ENCODE data around the gene TRIM28.
A peak's percentile ranks its signal among the peaks of the same experiment; 100 is the strongest.

The TRIM28 gene

GRCh38 chr19:58509731-58510083, 34.2 kb upstream of the TRIM28 start:
- DNase-seq, result no peak
- Histone ChIP-seq H3K4me3 (ENCODE audit: low read depth, low read length) (no peak overlapping the region), H3K27ac (no peak overlapping the region), H3K27me3 (ENCODE audit: insufficient read depth, low read depth, severe bottlenecking) (no peaks in the 10 kb centered on the region), H3K9me3 (ENCODE audit: severe bottlenecking) (no peaks in the 10 kb centered on the region), H3K36me3 (no peaks in the 10 kb centered on the region)
- TF ChIP-seq CTCF (IDR thresholded peaks at IDR 0.05; ENCODE audit: low read depth, low read length), result no peak

- TF ChIP-seq CTCF (IDR thresholded peaks at IDR 0.05; ENCODE audit: low read depth, low read length), result no peak
- no peak overlapping the region for H3K27ac ChIP-seq
- H3K36me3 ChIP-seq, result peaks cover under 1% of the 10 kb centered on the region; the same call in 1 of the 2 replicates
- no peak for DNase-seq
- no peaks in the 10 kb centered on the region for H3K27me3 ChIP-seq (ENCODE audit: insufficient read depth, low read depth, severe bottlenecking)
- H3K4me3 ChIP-seq (ENCODE audit: low read depth, low read length), result no peak overlapping the region
- H3K9me3 ChIP-seq (ENCODE audit: severe bottlenecking), result no peaks in the 10 kb centered on the region
Measured at GRCh38 chr19:58510084-58510862, 33.6 kb upstream of the TRIM28 start.

GRCh38 chr19:58511353-58512208, 32.3 kb upstream of the TRIM28 start, which contains the start of gene SLC27A5:
Gene SLC27A5 (minus strand): TSS chr19:58511992. CDS start chr19:58511955, 37 bp downstream.
- peaks cover 10% of the 10 kb centered on the region for H3K36me3 ChIP-seq
- H3K27ac ChIP-seq, result no peak within 1 kb of the TSS
- no peaks in the 10 kb centered on the region for H3K9me3 ChIP-seq (ENCODE audit: severe bottlenecking)
- H3K4me3 ChIP-seq (ENCODE audit: low read depth, low read length), result no peak within 1 kb of the TSS
- TF ChIP-seq CTCF (IDR thresholded peaks at IDR 0.05; ENCODE audit: low read depth, low read length), result no peak
- no peak for DNase-seq
- H3K27me3 ChIP-seq (ENCODE audit: insufficient read depth, low read depth, severe bottlenecking), result no peaks in the 10 kb centered on the region

- no peak for DNase-seq
- H3K36me3 ChIP-seq, result peaks cover 13% of the 10 kb centered on the region
- TF ChIP-seq CTCF (IDR thresholded peaks at IDR 0.05; ENCODE audit: low read depth, low read length), result no peak
- H3K4me3 ChIP-seq (ENCODE audit: low read depth, low read length), result no peak overlapping the region
- no peaks in the 10 kb centered on the region for H3K27me3 ChIP-seq (ENCODE audit: insufficient read depth, low read depth, severe bottlenecking)
- peak overlapping the region; percentile 88 for H3K27ac ChIP-seq
- no peaks in the 10 kb centered on the region for H3K9me3 ChIP-seq (ENCODE audit: severe bottlenecking)
Measured at GRCh38 chr19:58513213-58513693, 30.6 kb upstream of the TRIM28 start.

GRCh38 chr19:58513694-58514563, 29.9 kb upstream of the TRIM28 start:
- Histone ChIP-seq H3K4me3 (ENCODE audit: low read depth, low read length) (peak overlapping the region; percentile 73), H3K27me3 (ENCODE audit: insufficient read depth, low read depth, severe bottlenecking) (no peaks in the 10 kb centered on the region), H3K36me3 (peaks cover 13% of the 10 kb centered on the region), H3K27ac (peak overlapping the region; percentile 88), H3K9me3 (ENCODE audit: severe bottlenecking) (no peaks in the 10 kb centered on the region)
- DNase-seq, result peak; percentile 96
- TF ChIP-seq CTCF (IDR thresholded peaks at IDR 0.05; ENCODE audit: low read depth, low read length), result peak; percentile 93
